Measurements from ENCODE around the gene RNPS1.

DNA sequence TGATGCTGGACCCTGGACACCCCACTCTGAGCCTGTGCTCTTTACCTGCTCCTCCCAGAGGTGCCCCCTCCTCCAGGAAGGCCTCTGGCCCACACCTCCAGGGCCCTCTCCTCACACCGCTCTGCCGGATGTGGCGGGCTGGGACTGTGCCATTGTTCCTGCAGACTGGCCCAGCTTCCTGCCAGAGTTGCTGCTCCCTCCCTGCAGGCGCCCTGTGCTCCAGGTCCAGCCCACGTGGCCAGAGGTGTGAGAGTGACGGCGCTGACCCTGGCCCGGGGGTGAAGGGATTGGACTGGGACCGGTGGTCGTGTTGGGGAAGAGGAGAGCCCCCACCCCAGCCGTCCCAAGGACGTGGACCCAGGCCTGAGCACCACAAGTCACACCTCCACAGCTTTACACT, 38.8 kb downstream of the RNPS1 start:
- TF ChIP-seq CTCF (IDR thresholded peaks at IDR 0.05) (no peak), POLR2A (IDR thresholded peaks at IDR 0.05) (no peak)
